C4-2B (cell line): ENCODE measurements around the gene KRT27.

Experiments
- ZFX ChIP-seq: fragments of 450-650 bp; IDR thresholded peaks from 2 replicates; pipeline ENCODE4 v1.6.1; 2017
- TF ChIP-seq, protein P1 (sequence below): fragments of 450-650 bp; conservative IDR thresholded peaks from 2 replicates; pipeline ENCODE4 v1.5.1; 2017; ENCODE audit warnings: mild to moderate bottlenecking

DNA sequence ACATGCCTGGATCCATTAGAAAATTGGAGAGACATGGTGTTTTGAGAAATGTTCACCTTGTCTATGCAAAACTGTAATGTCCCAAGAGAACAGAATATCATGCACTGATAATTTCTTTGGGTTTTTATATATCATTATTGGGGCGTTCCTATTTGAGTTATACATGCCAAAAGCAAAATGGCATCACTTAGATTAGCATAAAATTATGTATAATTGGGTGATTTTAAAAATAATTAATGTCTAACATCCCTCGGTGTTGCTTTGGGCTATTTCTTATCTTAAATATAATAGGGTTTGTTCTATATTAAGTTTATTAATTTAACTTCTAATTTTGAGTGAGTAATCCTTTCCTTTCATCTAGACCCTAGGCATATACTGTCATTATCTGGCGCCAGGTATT, 17.5 kb upstream of the KRT27 start, which contains the start of gene KRT28:
- TF ChIP-seq, protein P1, sequence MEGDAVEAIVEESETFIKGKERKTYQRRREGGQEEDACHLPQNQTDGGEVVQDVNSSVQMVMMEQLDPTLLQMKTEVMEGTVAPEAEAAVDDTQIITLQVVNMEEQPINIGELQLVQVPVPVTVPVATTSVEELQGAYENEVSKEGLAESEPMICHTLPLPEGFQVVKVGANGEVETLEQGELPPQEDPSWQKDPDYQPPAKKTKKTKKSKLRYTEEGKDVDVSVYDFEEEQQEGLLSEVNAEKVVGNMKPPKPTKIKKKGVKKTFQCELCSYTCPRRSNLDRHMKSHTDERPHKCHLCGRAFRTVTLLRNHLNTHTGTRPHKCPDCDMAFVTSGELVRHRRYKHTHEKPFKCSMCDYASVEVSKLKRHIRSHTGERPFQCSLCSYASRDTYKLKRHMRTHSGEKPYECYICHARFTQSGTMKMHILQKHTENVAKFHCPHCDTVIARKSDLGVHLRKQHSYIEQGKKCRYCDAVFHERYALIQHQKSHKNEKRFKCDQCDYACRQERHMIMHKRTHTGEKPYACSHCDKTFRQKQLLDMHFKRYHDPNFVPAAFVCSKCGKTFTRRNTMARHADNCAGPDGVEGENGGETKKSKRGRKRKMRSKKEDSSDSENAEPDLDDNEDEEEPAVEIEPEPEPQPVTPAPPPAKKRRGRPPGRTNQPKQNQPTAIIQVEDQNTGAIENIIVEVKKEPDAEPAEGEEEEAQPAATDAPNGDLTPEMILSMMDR: no peak
- TF ChIP-seq ZFX: no peak
